SU-DHL-6 (cell line): ENCODE data around the gene STIM2.

ENCODE experiments used
- CTCF ChIP-seq: fragments of 200-600 bp; sonication (generic); IDR thresholded peaks from one replicate; pipeline ENCODE4 v1.5.1; 2017; ENCODE audit warnings: antibody characterized with exemption, mild to moderate bottlenecking, low read length, moderate library complexity; ENCODE audit not compliant: insufficient read depth, poor library complexity, severe bottlenecking
- EZH2phosphoT487 ChIP-seq: fragments of 200-600 bp; sonication (generic), shearing (Covaris generic); conservative IDR thresholded peaks from 2 replicates; pipeline ENCODE4 v1.6.1; 2018; ENCODE audit warnings: mild to moderate bottlenecking, antibody characterized with exemption, low read length, moderate library complexity, mixed read lengths

GRCh38 chr4:26873391-26874026, 12.9 kb downstream of the STIM2 start:
- TF ChIP-seq CTCF (no peak), EZH2phosphoT487 (no peak)
